ENCODE measurements around the gene C4orf36.
"Not testable (repeated sequence)": the region's sequence is repeated elsewhere in the genome, so short reads cannot be mapped to it uniquely, and the experiment has no call there.

The C4orf36 gene

GRCh38 chr4:86894455-86894854 is 2.2 kb upstream of the C4orf36 start:
- no peaks in the 10 kb centered on the region for H3K27me3 ChIP-seq (ENCODE audit: insufficient read depth, insufficient read length)
- no peak overlapping the region for H3K9ac ChIP-seq (ENCODE audit: insufficient read length, low read depth)
- no peaks in the 10 kb centered on the region for H3K4me1 ChIP-seq (ENCODE audit: insufficient read depth, insufficient read length)
- no peak for DNase-seq (ENCODE audit: low read depth, low spot score)
- TF ChIP-seq YY1 (IDR thresholded peaks at IDR 0.05; ENCODE audit: insufficient read depth, insufficient read length) = no peak
- no peak for TF ChIP-seq SUZ12 (IDR thresholded peaks at IDR 0.05; ENCODE audit: extremely low read depth, insufficient read depth, insufficient read length)
- TF ChIP-seq ZNF274 (IDR thresholded peaks at IDR 0.05; ENCODE audit: low read depth, low read length) = no peak
- no peaks in the 10 kb centered on the region for H3K9me3 ChIP-seq (ENCODE audit: insufficient read depth, low read length)
- no peak overlapping the region for H3K4me3 ChIP-seq (ENCODE audit: insufficient read length, low read depth)
- H3K36me3 ChIP-seq (ENCODE audit: insufficient read depth, insufficient read length, low read length) = no peaks in the 10 kb centered on the region

GRCh38 chr4:86893136-86893535 is 914 bp upstream of the C4orf36 start:
- Histone ChIP-seq H3K4me1 (ENCODE audit: insufficient read depth, insufficient read length) (no peaks in the 10 kb centered on the region), H3K4me3 (ENCODE audit: insufficient read length, low read depth) (no peak overlapping the region), H3K9ac (ENCODE audit: insufficient read length, low read depth) (no peak overlapping the region), H3K9me3 (ENCODE audit: insufficient read depth, low read length) (no peaks in the 10 kb centered on the region), H3K36me3 (ENCODE audit: insufficient read depth, insufficient read length, low read length) (no peaks in the 10 kb centered on the region), H3K27me3 (ENCODE audit: insufficient read depth, insufficient read length) (no peaks in the 10 kb centered on the region)
- no peak for DNase-seq (ENCODE audit: low read depth, low spot score)
- no peak for TF ChIP-seq YY1 (IDR thresholded peaks at IDR 0.05; ENCODE audit: insufficient read depth, insufficient read length)
- no peak for TF ChIP-seq ZNF274 (IDR thresholded peaks at IDR 0.05; ENCODE audit: low read depth, low read length)
- no peak for TF ChIP-seq SUZ12 (IDR thresholded peaks at IDR 0.05; ENCODE audit: extremely low read depth, insufficient read depth, insufficient read length)

- H3K36me3 ChIP-seq (ENCODE audit: insufficient read depth, insufficient read length, low read length) = peaks cover under 1% of the 10 kb centered on the region
- no peaks in the 10 kb centered on the region for H3K27me3 ChIP-seq (ENCODE audit: insufficient read depth, insufficient read length)
- H3K4me1 ChIP-seq (ENCODE audit: insufficient read depth, insufficient read length) = no peaks in the 10 kb centered on the region
- no peak for DNase-seq (ENCODE audit: low read depth, low spot score)
- no peaks in the 10 kb centered on the region for H3K9me3 ChIP-seq (ENCODE audit: insufficient read depth, low read length)
- peak overlapping the region; percentile 85 for H3K9ac ChIP-seq (ENCODE audit: insufficient read length, low read depth)
- H3K4me3 ChIP-seq (ENCODE audit: insufficient read length, low read depth) = peak overlapping the region; percentile 70
- TF ChIP-seq ZNF274 (IDR thresholded peaks at IDR 0.05; ENCODE audit: low read depth, low read length) = no peak
- no peak for TF ChIP-seq SUZ12 (IDR thresholded peaks at IDR 0.05; ENCODE audit: extremely low read depth, insufficient read depth, insufficient read length)
- no peak for TF ChIP-seq YY1 (IDR thresholded peaks at IDR 0.05; ENCODE audit: insufficient read depth, insufficient read length)
Observed at GRCh38 chr4:86892636-86892960, 376 bp upstream of the C4orf36 start.

- Histone ChIP-seq H3K9me3 (ENCODE audit: insufficient read depth, low read length) (no peaks in the 10 kb centered on the region), H3K27me3 (ENCODE audit: insufficient read depth, insufficient read length) (no peaks in the 10 kb centered on the region), H3K4me1 (ENCODE audit: insufficient read depth, insufficient read length) (no peaks in the 10 kb centered on the region), H3K9ac (ENCODE audit: insufficient read length, low read depth) (no peak overlapping the region), H3K36me3 (ENCODE audit: insufficient read depth, insufficient read length, low read length) (peaks cover 3% of the 10 kb centered on the region), H3K4me3 (ENCODE audit: insufficient read length, low read depth) (no peak overlapping the region)
- DNase-seq (ENCODE audit: low read depth, low spot score) = no peak
- TF ChIP-seq SUZ12 (IDR thresholded peaks at IDR 0.05; ENCODE audit: extremely low read depth, insufficient read depth, insufficient read length) (no peak), YY1 (IDR thresholded peaks at IDR 0.05; ENCODE audit: insufficient read depth, insufficient read length) (no peak), ZNF274 (IDR thresholded peaks at IDR 0.05; ENCODE audit: low read depth, low read length) (no peak)
Observed at GRCh38 chr4:86890790-86891189, 1.4 kb downstream of the C4orf36 start.

- no peak for DNase-seq (ENCODE audit: low read depth, low spot score)
- H3K36me3 ChIP-seq (ENCODE audit: insufficient read depth, insufficient read length, low read length) = no peaks in the 10 kb centered on the region
- no peaks in the 10 kb centered on the region for H3K27me3 ChIP-seq (ENCODE audit: insufficient read depth, insufficient read length)
- H3K9ac ChIP-seq (ENCODE audit: insufficient read length, low read depth) = no peak overlapping the region
- peaks cover 18% of the 10 kb centered on the region for H3K9me3 ChIP-seq (ENCODE audit: insufficient read depth, low read length)
- no peak for TF ChIP-seq SUZ12 (IDR thresholded peaks at IDR 0.05; ENCODE audit: extremely low read depth, insufficient read depth, insufficient read length)
- no peak for TF ChIP-seq YY1 (IDR thresholded peaks at IDR 0.05; ENCODE audit: insufficient read depth, insufficient read length)
- no peak for TF ChIP-seq ZNF274 (IDR thresholded peaks at IDR 0.05; ENCODE audit: low read depth, low read length)
- H3K4me1 ChIP-seq (ENCODE audit: insufficient read depth, insufficient read length) = no peaks in the 10 kb centered on the region
- H3K4me3 ChIP-seq (ENCODE audit: insufficient read length, low read depth) = no peak overlapping the region
Observed at GRCh38 chr4:86879641-86880040, 12.6 kb downstream of the C4orf36 start.

GRCh38 chr4:86878640-86879039 is 13.6 kb downstream of the C4orf36 start:
- Histone ChIP-seq H3K36me3 (ENCODE audit: insufficient read depth, insufficient read length, low read length) (no peaks in the 10 kb centered on the region), H3K4me3 (ENCODE audit: insufficient read length, low read depth) (no peak overlapping the region), H3K9me3 (ENCODE audit: insufficient read depth, low read length) (peaks cover 18% of the 10 kb centered on the region), H3K27me3 (ENCODE audit: insufficient read depth, insufficient read length) (no peaks in the 10 kb centered on the region), H3K9ac (ENCODE audit: insufficient read length, low read depth) (no peak overlapping the region), H3K4me1 (ENCODE audit: insufficient read depth, insufficient read length) (no peaks in the 10 kb centered on the region)
- TF ChIP-seq SUZ12 (IDR thresholded peaks at IDR 0.05; ENCODE audit: extremely low read depth, insufficient read depth, insufficient read length) (no peak), YY1 (IDR thresholded peaks at IDR 0.05; ENCODE audit: insufficient read depth, insufficient read length) (no peak), ZNF274 (IDR thresholded peaks at IDR 0.05; ENCODE audit: low read depth, low read length) (no peak)
- no peak for DNase-seq (ENCODE audit: low read depth, low spot score)

- peaks cover 18% of the 10 kb centered on the region for H3K9me3 ChIP-seq (ENCODE audit: insufficient read depth, low read length)
- DNase-seq (ENCODE audit: low read depth, low spot score) = no peak
- H3K4me1 ChIP-seq (ENCODE audit: insufficient read depth, insufficient read length) = no peaks in the 10 kb centered on the region
- no peak overlapping the region for H3K9ac ChIP-seq (ENCODE audit: insufficient read length, low read depth)
- no peaks in the 10 kb centered on the region for H3K36me3 ChIP-seq (ENCODE audit: insufficient read depth, insufficient read length, low read length)
- TF ChIP-seq YY1 (IDR thresholded peaks at IDR 0.05; ENCODE audit: insufficient read depth, insufficient read length) (no peak), SUZ12 (IDR thresholded peaks at IDR 0.05; ENCODE audit: extremely low read depth, insufficient read depth, insufficient read length) (no peak), ZNF274 (IDR thresholded peaks at IDR 0.05; ENCODE audit: low read depth, low read length) (no peak)
- H3K27me3 ChIP-seq (ENCODE audit: insufficient read depth, insufficient read length) = no peaks in the 10 kb centered on the region
- H3K4me3 ChIP-seq (ENCODE audit: insufficient read length, low read depth) = no peak overlapping the region
Observed at GRCh38 chr4:86876894-86877685, 15.1 kb downstream of the C4orf36 start.

GRCh38 chr4:86875436-86875835 is 16.8 kb downstream of the C4orf36 start:
- not testable (repeated sequence) for DNase-seq (ENCODE audit: low read depth, low spot score); H3K4me1 ChIP-seq (ENCODE audit: insufficient read depth, insufficient read length); H3K4me3 ChIP-seq (ENCODE audit: insufficient read length, low read depth); H3K36me3 ChIP-seq (ENCODE audit: insufficient read depth, insufficient read length, low read length); H3K27me3 ChIP-seq (ENCODE audit: insufficient read depth, insufficient read length); H3K9ac ChIP-seq (ENCODE audit: insufficient read length, low read depth)
- peaks cover 15% of the 10 kb centered on the region for H3K9me3 ChIP-seq (ENCODE audit: insufficient read depth, low read length)

Data from NT2/D1 (cell line).